ENCODE measurements around the gene TASOR.

TASOR gene

GRCh38 chr3:56680054-56680580 is 2.9 kb downstream of the TASOR start:
- no peak for TF ChIP-seq CTCF (IDR thresholded peaks at IDR 0.05; ENCODE audit: insufficient read depth, missing control alignments)
- FAIRE-seq: no peak

GRCh38 chr3:56677286-56677685 is 5.8 kb downstream of the TASOR start:
- no peak for TF ChIP-seq CTCF (IDR thresholded peaks at IDR 0.05; ENCODE audit: insufficient read depth, missing control alignments)
- no peak for FAIRE-seq
- no peak for DNase-seq (ENCODE audit: insufficient read length, low spot score)

More at GRCh38 chr3:56680054-56680580, 2.9 kb downstream of the TASOR start:
- no peak for DNase-seq (ENCODE audit: insufficient read length, low spot score)

- FAIRE-seq: no peak
- no peak for DNase-seq (ENCODE audit: insufficient read length, low spot score)
Observed at GRCh38 chr3:56673781-56674457, 9.1 kb downstream of the TASOR start.

GRCh38 chr3:56667973-56668579 is 15.0 kb downstream of the TASOR start:
- FAIRE-seq (no peak), DNase-seq (ENCODE audit: insufficient read length, low spot score) (no peak)
- no peak for TF ChIP-seq CTCF (IDR thresholded peaks at IDR 0.05; ENCODE audit: insufficient read depth, missing control alignments)

More at GRCh38 chr3:56673781-56674457, 9.1 kb downstream of the TASOR start:
- TF ChIP-seq CTCF (IDR thresholded peaks at IDR 0.05; ENCODE audit: insufficient read depth, missing control alignments): no peak

- FAIRE-seq (no peak), DNase-seq (ENCODE audit: insufficient read length, low spot score) (no peak)
- TF ChIP-seq CTCF (IDR thresholded peaks at IDR 0.05; ENCODE audit: insufficient read depth, missing control alignments): no peak
Observed at GRCh38 chr3:56664823-56665222, 18.2 kb downstream of the TASOR start.

- DNase-seq (ENCODE audit: insufficient read length, low spot score) (no peak), FAIRE-seq (no peak)
- TF ChIP-seq CTCF (IDR thresholded peaks at IDR 0.05; ENCODE audit: insufficient read depth, missing control alignments): no peak
Observed at GRCh38 chr3:56655709-56656108, 27.4 kb downstream of the TASOR start.

GRCh38 chr3:56654460-56654859 is 28.6 kb downstream of the TASOR start:
- TF ChIP-seq CTCF (IDR thresholded peaks at IDR 0.05; ENCODE audit: insufficient read depth, missing control alignments): no peak
- DNase-seq (ENCODE audit: insufficient read length, low spot score) (no peak), FAIRE-seq (no peak)
